SKM-1 treated with dmso at 0.1 percent for 144 hours (cell line): ENCODE results near the gene FTO.

Experiments
- DNase-seq: peaks from one replicate; lab custom pipeline; 2025; ENCODE audit not compliant: unreplicated experiment; lab: John Stamatoyannopoulos, UW

Gene FTO

GRCh38 chr16:53894686-53895085 is 190.7 kb downstream of the FTO start:
- DNase-seq = no peak

GRCh38 chr16:53895433-53895832 is 191.5 kb downstream of the FTO start:
- no peak for DNase-seq

- DNase-seq = no peak
Observed at GRCh38 chr16:53895851-53896250, 191.9 kb downstream of the FTO start.

- DNase-seq = no peak
Observed at GRCh38 chr16:53896722-53897121, 192.8 kb downstream of the FTO start.

- no peak for DNase-seq
Observed at GRCh38 chr16:53898993-53899392, 195.0 kb downstream of the FTO start.

- no peak for DNase-seq
Observed at GRCh38 chr16:53899431-53899830, 195.5 kb downstream of the FTO start.

- DNase-seq = no peak
Observed at GRCh38 chr16:53900667-53901066, 196.7 kb downstream of the FTO start.

- no peak for DNase-seq
Observed at GRCh38 chr16:53901408-53901807, 197.5 kb downstream of the FTO start.

- DNase-seq = no peak
Observed at GRCh38 chr16:53904533-53904932, 200.6 kb downstream of the FTO start.

- DNase-seq = no peak
Observed at GRCh38 chr16:53905028-53905427, 201.1 kb downstream of the FTO start.

- no peak for DNase-seq
Observed at GRCh38 chr16:53908731-53909130, 204.8 kb downstream of the FTO start.

GRCh38 chr16:53910990-53911389 is 207.0 kb downstream of the FTO start:
- no peak for DNase-seq

- no peak for DNase-seq
Observed at GRCh38 chr16:53911513-53911912, 207.6 kb downstream of the FTO start.

- DNase-seq = no peak
Observed at GRCh38 chr16:53912155-53912554, 208.2 kb downstream of the FTO start.

- DNase-seq = no peak
Observed at GRCh38 chr16:53913099-53913870, 209.3 kb downstream of the FTO start.

GRCh38 chr16:53913920-53914319 is 210.0 kb downstream of the FTO start:
- DNase-seq = no peak

- no peak for DNase-seq
Observed at GRCh38 chr16:53914736-53915135, 210.8 kb downstream of the FTO start.

- DNase-seq = no peak
Observed at GRCh38 chr16:53915452-53916160, 211.7 kb downstream of the FTO start.

GRCh38 chr16:53920988-53921387 is 217.0 kb downstream of the FTO start:
- no peak for DNase-seq

- DNase-seq = no peak
Observed at GRCh38 chr16:53922067-53922806, 218.3 kb downstream of the FTO start.

- DNase-seq = no peak
Observed at GRCh38 chr16:53922807-53923571, 219.0 kb downstream of the FTO start.
